Activated naive CD4-positive, alpha-beta T cell treated with Interleukin-2 at 50 U/mL for 16 hours (primary cell): ENCODE data around the gene PTPRN2.
"Not testable (repeated sequence)": the region's sequence is repeated elsewhere in the genome, so short reads cannot be mapped to it uniquely, and the experiment has no call there.

Experiments used
- DNase-seq: peaks from one replicate; pipeline ENCODE4 v3.0.0-alpha.2; 2020

PTPRN2 gene

DNA sequence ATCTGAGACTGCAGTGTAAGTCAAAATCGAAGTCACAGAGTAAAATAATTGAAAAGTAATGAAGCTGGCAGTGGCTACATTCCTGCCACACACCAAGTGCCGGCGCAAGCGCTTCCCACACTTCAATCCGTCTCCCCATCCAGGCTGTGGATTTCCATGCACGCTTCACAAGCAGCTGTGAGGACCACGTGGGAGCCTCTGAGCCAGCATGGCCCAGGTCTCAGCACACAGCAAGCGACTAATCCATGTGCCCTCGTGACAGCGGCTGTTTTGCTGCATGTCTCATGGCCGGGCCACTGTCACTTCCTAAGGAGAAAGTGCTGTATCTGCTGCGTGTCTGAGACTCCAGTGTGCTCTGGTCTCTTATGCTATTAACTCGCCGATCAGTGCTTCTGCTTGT lies 683.9 kb downstream of the PTPRN2 start:
- DNase-seq, result no peak

GRCh38 chr7:157903296-157903695 lies 684.3 kb downstream of the PTPRN2 start:
- no peak for DNase-seq

GRCh38 chr7:157901816-157902610 lies 685.6 kb downstream of the PTPRN2 start:
- DNase-seq, result not testable (repeated sequence)

DNA sequence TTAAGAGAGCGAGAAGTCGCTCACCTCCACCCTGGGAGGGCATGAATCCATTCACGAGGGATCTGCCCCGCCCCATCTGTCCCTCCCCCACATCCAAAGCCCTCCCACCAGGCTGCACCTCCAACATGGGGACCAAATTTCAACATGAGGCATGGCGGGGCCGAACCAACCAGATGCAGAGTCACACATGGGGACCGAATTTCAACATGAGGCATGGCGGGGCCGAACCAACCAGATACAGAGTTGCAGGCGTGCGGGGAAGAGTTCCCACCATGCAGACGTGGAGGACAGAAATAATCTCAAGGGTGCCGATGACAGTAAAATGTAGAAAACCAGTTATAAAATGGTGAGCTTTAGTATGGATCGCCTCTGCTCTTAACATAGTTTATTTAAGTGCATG lies 686.5 kb downstream of the PTPRN2 start:
- no peak for DNase-seq

- no peak for DNase-seq
Observed at GRCh38 chr7:157900556-157900955, 687.1 kb downstream of the PTPRN2 start.

DNA sequence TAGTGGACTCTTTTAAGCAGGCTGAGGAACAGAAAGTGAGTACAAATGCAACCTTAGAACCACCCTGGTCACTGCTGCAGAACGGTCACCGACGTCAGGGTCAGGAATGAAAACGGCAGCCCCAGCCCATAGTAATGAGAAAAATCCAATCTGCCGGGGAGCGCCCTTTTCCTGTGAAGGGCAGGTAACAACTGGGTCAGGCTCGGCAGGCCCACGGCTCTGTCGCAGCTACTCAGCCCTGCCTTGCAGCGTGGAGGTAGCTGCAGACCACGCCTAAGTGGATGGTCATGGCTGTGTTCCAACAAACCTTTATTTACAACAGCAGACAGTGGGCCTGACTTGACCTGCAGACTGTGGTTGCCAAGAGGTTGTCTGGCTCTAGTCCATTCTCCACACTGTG lies 687.6 kb downstream of the PTPRN2 start:
- no peak for DNase-seq

DNA sequence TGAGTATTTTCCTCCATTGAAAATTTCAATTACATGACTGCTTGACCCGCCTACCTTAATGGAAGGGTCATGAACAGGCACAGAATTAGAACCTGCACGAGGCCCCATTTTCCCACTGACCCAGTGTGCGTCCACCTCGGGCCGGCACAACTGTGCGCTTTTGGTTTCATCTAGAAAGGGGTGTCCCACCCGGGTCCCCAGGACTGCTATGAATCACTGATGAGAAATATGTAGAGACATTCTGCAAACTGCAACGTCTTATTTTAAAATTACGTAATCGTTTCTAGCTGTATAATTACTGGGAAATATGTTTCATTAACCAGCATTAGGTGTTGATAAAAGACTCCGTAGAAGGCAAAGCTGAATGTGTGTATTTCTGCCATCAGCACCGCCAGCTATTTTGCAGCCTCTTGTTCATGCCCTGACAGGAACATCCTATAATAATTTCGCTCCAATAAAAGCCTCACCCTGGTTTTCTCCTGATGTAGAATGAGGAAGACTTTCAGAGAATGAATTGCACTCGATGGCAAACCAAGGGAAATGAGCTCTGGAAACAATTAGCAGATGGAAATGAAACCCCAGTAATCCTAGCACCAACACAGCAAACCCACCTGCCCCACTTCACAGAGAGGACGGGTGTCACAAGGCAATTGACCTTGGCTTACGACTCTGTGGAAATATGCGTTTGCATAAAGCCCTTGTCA lies 688.7 kb downstream of the PTPRN2 start:
- no peak for DNase-seq

GRCh38 chr7:157898261-157898660 lies 689.4 kb downstream of the PTPRN2 start:
- DNase-seq, result no peak

DNA sequence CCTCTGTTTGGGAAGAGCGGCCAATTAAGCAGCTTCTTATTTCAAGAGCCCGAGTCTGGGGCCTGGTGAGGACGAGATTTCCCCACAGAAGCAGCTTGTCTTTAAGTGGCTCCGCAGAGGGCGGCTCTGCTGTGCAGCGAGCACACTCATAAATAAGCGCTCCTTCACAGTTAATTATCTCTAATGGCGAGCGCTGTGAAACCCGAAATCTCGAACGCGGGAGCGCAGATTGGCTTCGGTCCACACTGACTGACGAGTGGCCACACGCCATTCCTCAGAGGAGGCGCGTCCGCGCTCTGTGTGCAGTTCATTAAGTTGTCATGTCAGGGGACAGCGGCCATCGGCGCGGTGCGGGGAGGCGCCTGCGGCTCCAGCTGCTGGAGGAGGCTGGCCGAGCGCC lies 689.9 kb downstream of the PTPRN2 start:
- no peak for DNase-seq

- DNase-seq, result no peak
Observed at GRCh38 chr7:157896774-157897555, 690.7 kb downstream of the PTPRN2 start.

GRCh38 chr7:157896376-157896675 lies 691.3 kb downstream of the PTPRN2 start:
- not testable (repeated sequence) for DNase-seq

- no peak for DNase-seq
Observed at GRCh38 chr7:157895520-157896375, 691.9 kb downstream of the PTPRN2 start.

GRCh38 chr7:157895098-157895497 lies 692.5 kb downstream of the PTPRN2 start:
- DNase-seq, result not testable (repeated sequence)

- DNase-seq, result no peak
Observed at GRCh38 chr7:157893535-157894044, 694.0 kb downstream of the PTPRN2 start.

- DNase-seq, result no peak
Observed at GRCh38 chr7:157892751-157893523, 694.7 kb downstream of the PTPRN2 start.

- no peak for DNase-seq
Observed at GRCh38 chr7:157890921-157891401, 696.7 kb downstream of the PTPRN2 start.

DNA sequence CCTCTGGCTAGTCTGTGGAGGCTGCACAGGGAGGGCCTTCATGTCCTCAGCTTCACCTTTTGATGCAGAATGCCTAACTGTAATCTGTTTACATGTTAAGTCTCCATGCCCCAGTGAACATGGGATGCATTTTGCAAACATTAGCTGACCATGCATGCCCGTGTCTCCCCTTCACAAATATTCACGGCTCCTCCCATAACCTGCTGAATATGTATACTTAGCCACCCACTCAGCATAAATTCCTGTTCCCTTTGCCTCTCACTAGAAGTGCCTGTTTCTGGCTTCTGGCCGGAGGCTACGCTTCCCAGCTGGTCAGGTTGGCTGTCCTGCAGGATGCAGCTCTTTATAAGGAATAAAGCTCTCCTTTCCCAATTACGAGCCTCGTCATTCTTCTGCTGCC lies 698.1 kb downstream of the PTPRN2 start:
- DNase-seq, result no peak

DNA sequence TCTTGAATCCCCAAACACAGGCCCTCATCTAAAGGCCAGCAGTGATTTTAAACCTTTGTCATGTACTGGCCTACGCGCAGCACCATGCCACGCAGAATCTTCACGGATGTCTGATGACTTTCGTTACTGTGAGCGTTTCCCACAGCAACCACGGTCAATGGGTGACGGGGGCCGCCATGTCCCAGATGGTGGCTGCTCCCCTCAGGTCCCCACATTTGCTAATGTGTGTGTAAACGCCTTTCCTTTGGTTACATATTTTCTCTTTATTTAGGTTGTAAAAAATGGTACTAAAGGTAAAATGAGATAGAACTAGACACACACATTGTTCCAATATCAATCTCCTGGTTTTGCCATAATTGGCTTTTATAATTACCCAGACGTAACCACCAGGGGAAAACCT lies 699.0 kb downstream of the PTPRN2 start:
- no peak for DNase-seq

DNA sequence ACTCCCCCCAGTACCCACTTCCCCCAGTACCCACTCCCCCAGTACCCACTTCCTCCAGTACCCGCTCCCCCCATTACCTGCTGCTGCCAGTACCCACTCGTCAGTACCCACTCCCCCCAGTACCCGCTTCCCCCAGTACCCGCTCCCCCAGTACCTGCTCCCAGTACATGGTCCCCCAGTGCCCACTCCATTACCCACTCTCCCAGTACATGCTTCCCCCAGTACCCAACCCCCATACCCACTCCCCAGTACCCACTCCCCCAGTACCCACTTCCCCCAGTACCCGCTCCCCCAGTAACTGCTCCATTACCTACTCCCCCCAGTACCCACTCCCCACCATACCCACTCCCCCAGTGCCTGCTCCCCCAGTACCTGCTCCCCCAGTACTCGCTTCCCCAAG lies 700.2 kb downstream of the PTPRN2 start:
- DNase-seq, result no peak

DNA sequence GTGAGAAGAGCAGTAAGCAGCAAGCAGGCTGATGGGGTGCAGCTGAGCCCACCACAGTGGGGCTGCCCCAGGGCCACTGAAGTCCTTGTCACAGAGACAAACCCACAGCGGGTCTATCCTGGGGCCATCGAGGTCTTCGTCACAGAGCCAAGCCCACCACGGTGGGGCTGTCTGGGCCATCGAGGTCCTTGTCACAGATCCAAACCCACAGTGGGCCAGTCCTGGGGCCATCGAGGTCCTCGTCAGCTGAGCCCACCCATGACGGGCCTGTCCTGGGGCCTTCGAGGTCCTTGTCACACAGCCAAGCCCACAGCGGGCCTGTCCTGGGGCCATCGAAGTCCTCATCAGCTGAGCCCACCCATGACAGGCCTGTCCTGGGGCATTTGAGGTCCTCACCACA lies 700.9 kb downstream of the PTPRN2 start:
- DNase-seq, result no peak

GRCh38 chr7:157886266-157886665 lies 701.4 kb downstream of the PTPRN2 start:
- DNase-seq, result no peak

- DNase-seq, result no peak
Observed at GRCh38 chr7:157885140-157885539, 702.5 kb downstream of the PTPRN2 start.
